ENCODE results near the gene VPS18.

The VPS18 gene

GRCh38 chr15:40940296-40940801 lies 46.1 kb downstream of the VPS18 start:
- DNase-seq: no peak

- DNase-seq: no peak
Observed at GRCh38 chr15:40941068-40941527, 46.8 kb downstream of the VPS18 start.

DNA sequence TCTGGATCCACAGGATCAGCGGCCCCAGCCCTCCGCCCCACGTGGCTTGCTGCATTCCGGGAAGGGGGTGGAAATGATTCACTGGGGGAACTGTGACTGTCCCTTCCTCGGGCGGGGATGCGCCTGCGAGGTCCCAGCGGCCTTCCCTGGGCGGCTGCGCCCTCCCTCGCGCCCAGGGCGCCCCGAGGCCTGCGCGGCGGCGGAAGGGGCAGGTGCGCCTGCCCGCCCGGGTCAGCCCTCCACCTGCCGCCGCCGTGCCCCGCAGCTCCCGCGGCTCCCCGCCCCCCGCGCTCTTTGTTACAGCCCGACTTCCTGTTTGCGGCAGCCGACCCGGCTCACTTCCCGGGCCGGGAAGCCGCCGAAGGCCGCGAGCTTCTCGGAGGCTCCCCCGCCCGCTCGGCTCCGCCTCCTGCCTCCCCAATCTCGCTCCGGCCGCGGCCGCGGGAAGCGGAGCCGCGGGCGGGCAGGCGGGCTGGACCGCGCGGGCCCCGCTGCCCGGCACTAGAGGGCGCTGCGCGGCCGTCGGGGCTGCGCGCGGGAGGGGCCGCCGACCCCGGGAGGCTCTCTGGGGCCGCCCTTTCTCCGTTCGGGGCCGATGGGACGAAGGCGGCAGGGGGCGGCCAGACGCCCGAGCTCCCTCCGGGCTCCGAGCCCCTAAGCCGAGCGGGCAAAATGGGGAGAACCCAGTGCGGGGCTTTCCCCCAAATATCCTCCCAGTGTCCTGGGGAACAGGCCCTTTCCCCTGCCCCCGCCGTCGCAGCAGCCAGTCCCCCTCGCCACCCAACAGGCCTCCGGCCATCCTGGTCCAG lies 47.5 kb downstream of the VPS18 start:
- peak; percentile 58 to 68 for DNase-seq

DNA sequence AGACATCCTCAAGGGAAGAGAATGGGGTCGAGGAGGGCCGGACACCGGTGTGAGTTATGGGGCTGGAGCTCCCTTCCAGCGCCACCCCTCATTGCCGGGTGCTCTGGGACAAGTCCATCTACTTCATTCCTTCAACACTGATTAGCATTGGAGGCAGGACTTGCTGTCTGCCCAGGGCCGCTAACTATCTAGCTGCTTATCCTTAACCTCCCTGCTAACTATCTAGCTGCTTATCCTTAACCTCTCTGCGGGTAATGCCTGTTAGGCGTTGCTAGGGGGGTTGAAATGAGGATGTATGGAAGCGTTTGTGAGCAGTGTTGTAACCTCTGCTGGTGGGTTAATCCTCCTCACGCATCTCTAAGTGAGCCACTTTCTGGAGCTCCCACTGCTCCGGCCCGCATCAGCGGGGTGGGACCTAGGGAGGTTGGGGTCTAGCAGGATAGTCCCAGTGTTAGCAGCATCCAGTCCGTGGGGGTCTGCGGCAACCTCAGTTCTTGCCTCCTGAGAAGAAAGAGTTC lies 48.1 kb downstream of the VPS18 start:
- DNase-seq: no peak

DNA sequence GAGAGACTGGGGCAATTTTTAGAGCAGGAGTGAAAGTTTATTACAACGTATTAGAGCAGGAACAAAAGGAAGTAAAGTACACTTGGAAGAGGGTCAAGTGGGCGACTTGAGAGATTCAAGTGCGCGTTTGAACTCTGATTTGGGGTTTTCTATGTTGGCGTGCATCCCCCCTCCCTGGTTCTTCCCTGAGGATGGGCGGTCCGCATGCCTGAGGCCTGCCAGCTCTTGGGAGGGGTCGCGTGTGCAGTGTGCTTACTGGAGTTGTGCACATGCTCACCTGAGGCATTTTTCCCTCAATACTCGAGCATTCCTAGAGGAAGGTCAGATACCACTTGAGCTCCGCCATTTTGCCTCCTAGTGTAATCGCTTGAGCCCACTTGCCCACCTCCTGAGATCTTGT lies 48.6 kb downstream of the VPS18 start:
- no peak for DNase-seq

- DNase-seq: no peak
Observed at GRCh38 chr15:40943764-40944365, 49.6 kb downstream of the VPS18 start.

- DNase-seq: no peak
Observed at GRCh38 chr15:40944510-40945296, 50.5 kb downstream of the VPS18 start.

- DNase-seq: no peak
Observed at GRCh38 chr15:40948706-40949473, 54.6 kb downstream of the VPS18 start.

DNA sequence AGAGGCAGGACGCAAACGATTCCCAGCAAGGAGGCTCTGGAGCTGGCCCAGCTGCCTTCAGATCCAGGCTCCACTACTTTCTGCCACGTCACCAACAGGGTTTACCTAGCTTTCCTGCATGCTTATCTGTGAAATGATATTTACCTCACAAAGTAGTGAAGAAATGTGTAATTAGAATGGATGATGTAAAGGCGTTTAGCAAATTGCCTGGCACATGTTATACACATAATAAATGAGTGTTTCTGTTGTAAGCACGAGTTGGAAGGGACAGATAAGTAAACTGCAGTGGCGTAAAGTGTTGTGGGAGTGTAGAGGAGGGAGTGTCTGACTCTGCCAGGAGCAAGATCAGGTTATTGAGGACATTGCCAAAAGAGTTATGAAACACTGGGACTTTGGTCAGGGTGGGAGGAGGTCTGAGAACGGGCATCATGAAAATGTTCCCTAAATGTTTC lies 55.5 kb downstream of the VPS18 start:
- no peak for DNase-seq

DNA sequence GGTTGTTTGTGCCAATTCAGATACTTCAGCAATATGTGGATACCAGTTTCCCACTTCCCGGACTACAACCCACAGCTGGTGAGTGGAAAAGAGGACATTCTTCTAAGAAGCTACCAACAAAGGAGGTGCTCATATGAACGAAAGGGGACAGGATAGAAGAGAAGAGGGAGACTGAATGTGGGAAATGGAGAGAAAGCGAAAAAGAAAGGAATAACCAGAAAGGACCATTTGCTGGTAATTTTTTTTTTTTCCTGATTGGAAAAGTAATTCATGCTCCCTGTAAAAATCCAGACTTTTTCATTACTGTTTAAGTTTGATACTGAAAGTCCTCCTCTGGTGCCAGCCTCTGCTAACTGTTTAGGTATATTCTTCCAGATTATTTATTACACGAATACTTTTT lies 57.5 kb downstream of the VPS18 start:
- DNase-seq: no peak

GRCh38 chr15:40952301-40952900 lies 58.2 kb downstream of the VPS18 start:
- DNase-seq: no peak

GRCh38 chr15:40952901-40953712 lies 58.9 kb downstream of the VPS18 start, which contains the start of gene CHAC1:
TSS of gene CHAC1 (plus strand) at chr15:40953471. CDS start at chr15:40953584, 113 bp downstream.
- DNase-seq: peak; percentile 96
